Suppressor macrophage treated with lipopolysaccharide for 1 hour (primary cell): ENCODE results near the gene C4BPA.

Experiments
- DNase-seq, 3 donors: peaks; one replicate each; pipeline ENCODE4 v3.0.0-alpha.2; 2020 to 2022

Gene C4BPA

DNA sequence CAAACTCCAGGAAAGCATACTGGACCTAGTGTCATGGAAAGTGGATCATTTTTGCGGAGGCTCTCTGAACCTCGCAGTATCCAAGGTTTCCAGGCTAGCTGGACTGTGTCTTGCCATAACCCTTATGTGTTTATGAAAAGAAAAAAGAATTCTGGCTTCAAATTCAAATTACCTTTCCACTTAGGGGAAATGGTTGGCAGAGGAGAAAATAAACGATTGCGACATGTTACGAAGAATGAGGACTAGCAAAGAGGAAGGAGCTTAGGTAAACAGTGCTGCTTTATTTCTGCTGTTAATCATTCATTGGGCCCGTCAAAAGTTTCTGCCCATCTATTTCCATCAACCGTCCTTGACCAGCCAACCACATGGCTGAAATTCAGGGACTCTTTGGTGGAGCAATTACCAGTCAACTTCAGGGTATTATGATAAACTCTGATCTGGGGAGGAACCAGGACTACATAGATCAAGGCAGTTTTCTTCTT lies at the start of gene C4BPA:
Gene C4BPA, plus strand, starts transcription at position 342 of the 482 bp plus-strand sequence. CDS start 8,793 bp downstream, outside the sequence.
- peak in 2 of 3 donors; percentile 17 to 42 for DNase-seq

DNA sequence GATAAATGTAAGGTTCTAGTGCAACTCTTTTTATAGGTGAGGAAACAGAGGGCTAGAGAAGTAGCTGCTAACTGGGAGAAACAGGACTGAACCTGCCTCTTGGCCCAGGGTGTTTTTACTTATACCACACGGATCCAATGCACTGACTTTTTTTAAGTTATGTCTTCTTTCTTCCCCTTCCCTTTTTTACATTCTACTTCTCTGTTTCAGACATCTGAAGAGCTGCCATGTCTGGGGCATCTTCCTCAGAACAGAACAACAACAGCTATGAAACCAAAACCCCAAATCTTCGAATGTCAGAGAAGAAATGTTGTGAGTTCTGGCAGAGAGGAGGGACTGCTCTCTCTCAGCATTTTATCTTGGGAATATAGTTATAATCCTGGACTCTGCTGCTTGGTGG lies 49.5 kb upstream of the C4BPA start:
- DNase-seq, result peak; percentile 28 to 38 (median 30)

DNA sequence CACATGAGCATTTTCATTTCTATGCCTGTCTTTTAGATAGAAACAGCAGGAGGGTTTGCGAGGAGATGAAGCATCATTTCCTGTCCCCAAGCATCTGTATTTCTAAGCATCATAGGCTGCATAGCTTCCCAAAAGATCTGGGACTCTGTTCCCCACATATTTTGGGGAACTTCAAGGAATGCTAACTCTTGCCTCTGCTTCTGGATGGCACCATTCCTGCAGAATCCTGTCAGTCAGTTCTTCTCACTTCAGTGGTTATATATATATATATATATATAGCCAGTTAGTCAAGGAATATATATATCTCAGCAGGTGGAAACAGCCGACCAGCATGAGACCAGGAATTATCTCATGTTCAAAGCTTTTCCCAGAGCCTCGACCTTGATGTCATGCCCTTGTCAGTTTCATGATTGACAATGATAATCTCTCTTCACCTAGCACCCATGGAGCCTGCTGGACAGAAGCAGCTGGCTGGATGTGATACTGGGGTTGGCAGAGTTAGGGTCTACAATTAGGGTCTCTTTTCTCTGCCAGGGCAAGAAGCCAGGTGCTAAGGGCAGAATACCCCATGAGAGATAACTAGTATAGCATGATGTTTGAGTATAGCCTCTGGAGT lies 48.5 kb upstream of the C4BPA start:
- no peak for DNase-seq

DNA sequence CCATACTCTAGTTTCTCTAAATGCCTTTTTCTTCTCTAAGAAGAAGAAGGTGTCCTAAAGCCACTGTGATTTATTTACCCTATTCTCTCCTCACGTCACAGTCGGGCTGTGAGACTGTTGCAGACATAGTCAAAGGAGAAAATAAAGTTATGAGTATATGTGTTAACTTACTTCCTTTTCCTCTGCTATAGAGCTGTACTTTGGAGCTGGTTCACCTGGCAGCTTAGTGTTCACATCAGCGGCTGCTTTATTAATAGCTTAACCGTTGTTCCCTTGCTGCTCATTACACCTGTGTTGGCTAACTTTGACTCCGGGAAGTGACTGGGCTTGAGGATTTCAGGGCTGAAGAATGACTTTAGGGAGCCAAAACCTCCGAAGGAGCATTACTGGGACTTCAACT lies 47.4 kb upstream of the C4BPA start:
- no peak for DNase-seq

DNA sequence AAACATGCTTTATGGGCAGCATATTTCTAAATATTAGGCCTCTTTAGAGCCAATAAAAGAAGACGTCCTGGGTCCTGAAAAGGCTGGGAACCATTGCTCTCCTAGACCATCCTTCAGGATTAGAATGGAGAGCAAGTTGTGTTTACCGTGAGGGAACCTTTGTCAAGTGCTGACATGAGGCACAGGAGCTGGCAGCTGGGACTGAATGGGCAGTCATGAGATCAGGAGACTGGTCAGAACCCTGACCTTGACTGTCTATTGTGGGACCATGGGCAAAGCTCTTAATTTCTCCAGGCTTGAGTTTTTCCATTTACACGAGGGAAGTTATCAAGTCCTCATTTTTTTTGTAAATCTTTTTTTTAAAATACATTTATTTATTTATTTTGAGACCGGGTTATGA lies 45.8 kb upstream of the C4BPA start:
- DNase-seq, result no peak

DNA sequence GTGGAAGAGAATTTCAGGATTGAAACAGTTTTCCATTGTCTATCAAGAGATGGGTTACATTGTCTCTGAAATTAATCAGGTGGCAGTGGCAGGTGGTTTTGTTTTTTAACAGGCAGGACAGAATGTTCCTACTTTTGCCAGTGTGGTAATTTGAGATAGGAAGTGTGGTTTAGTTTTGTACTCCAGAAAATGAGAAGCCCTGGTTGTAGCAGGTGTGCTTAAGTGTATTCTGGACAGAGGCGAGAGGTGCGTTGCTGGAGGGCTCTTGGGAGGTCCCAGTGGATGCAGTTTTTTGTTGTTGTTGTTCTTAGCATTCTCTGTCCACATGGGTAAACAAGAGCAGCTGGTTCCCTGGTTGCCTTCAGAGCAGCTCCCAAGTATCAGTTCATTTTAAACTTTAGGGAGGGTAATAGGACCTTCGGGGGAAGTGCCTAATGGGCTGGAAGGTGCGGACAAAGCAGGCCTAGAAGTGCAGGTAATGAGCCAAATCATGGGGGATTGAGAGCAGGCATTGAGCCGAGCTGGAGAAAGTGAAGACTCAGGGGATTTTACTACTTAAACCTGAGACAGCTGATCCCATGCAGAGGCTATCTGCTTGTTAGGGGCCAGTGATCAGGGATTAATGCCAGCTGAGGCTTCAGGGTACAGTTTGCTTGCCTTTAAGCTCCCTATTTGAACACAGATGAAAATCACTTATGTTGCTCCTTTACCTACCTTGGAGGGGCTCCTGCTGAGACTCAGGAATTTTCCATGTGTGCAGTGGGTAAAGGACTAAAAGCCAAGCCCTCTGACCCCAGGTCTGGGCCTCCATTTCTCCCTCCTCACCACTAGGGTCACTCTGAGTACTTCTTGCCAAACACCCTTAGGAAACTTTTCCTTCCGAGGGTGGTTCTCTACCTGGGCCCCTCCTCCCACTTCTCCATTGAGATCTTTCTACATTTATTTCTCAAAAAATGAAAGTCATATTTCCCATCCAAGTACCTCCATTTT lies 44.9 kb upstream of the C4BPA start:
- no peak for DNase-seq

DNA sequence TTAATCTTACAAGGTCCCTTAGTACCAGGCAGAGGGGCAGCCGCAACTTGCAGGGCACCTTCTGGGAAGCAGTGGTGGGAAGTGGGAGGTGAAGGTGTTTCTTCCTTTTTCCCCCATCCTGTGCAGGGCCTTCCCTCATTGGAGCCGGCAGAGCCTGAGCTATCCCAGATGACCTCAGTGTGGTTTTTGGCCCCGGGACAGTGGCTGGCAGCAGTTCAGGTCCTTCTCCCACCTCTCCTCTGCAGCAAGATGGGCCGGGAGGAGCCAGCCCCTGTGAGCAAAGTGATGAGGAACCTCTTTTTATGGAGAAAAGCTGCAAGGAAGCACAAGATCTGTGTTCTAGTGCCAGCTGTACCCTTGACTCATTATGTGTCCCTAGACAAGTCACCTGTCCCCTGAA lies 44.2 kb upstream of the C4BPA start:
- no peak for DNase-seq

DNA sequence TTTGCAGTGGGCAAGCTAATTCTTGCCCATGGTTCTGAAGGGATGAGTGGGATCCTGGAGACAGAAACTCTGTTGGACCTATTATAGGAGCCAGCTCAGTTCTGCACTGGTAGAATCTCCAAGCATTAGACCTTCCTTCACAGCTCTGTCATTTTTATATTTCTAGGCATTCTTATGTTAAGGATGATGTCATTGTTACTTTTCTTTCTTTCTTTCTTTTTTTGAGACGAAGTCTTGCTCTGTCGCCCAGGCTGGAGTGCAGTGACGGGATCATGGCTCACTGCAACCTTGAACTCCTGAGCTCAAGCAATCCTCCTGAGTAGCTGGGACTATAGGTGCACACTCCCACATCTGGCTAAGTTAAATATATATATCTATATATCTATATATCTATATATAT lies 43.4 kb upstream of the C4BPA start:
- no peak for DNase-seq

DNA sequence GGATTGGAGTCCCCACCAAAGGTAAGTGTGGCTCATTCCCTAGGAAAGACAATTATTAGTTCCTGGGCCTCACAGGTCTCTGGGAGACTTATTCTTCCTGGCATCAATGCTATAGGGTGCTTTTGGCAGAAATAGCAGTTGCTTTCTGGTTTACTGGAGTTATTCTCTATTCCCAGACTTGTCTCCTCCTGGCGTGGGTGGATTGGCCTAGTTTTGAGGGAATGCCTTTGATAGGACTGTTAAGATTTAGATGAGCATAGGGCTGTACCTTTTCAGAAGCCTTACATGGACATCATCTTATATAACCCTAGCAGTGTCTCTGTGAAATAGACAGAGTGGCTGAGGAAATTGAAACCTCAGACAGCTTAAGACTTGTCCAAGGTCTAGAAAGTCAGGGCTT lies 42.0 kb upstream of the C4BPA start:
- DNase-seq, result no peak

DNA sequence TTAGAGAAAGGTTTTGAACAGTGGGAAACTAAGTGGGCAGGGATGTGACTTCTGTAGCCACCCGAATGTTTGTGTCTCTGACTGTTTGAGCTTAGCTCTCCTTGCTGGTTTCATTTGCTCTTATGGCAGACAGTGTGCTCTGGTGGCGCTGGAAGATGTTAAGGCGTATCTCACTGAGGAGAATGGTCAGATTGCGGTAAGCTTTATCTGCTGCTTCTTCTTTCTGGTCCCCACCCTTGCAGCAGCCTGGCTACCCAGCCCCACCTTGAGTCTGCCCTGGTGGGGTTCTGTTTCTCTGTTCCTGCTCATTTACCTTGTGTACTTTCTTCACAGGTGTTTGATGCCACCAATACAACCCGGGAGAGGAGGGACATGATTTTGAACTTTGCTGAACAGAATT lies 41.0 kb upstream of the C4BPA start:
- no peak for DNase-seq

DNA sequence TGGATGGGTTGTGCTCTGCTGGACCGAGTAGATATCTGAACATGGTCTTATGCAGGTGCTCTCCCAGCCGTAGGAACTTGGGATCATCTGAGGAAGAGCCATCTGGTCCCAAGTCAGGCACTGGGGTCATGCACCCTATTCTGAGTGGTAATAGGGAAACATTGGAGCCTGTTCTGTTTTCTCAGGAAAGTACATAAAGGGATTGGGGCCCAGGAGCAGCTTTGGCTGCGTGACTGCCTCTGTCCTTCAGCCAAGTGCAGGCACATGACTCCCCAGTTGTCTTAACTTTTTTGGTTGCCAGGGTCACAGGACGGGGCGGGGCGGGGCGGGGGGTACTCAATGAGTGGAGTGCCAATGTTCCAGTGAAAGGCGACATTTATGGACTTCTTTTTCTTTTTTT lies 39.5 kb upstream of the C4BPA start:
- DNase-seq, result no peak

DNA sequence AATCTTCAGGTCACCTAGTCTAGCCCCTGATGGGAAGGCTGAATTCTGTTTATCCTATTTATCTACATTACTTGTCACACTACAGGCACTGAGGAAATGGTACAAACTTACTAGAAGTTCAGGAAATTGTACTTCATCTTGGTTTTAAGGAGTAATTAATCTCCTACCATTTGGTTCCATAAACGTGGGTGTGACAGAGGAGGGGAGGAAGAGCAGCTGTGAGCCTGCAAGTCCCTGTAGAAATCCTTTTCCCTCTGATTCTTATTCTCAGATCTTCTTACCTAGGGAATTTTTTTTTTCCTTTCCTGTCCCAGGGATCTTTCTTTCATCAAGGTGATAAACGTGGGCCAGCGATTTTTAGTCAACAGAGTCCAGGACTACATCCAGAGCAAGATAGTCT lies 36.8 kb upstream of the C4BPA start:
- DNase-seq, result no peak

DNA sequence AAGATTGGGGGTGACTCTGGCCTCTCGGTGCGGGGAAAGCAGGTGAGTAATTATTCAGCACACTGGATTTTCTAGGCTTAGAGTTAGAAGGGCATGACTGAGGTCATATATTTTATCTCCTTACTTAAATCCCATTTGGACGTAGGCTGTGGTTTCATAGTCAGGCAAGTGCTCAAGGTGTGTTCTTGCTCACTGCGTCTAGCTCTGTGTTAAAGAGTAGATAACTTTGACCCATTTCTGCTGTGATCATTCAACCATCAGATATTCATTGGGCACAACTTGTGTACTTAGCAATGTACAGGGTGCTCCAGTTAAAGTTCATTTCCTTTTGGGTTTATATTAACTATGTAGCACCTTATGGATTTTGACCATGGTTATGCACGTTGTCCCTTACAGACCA lies 36.4 kb upstream of the C4BPA start:
- no peak for DNase-seq

DNA sequence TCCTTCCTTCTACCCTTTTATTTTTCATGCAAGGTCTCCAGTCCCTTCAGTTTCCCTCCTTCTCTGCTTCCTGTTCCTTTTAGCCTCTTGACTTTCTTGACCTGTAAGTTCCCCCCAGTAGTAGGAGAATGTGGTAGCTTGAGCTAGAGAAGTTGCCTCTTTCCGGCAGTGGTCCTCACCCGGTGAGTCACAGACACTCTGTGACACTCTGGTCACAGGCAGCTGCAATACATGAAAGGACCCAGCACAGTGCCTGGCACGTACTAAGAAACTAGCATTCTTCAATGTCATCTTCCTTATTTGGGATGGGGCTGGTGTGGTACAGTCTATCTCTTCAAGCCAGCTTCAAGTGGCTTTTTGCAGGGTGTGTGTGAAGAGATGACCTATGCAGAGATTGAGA lies 35.0 kb upstream of the C4BPA start:
- DNase-seq, result peak in 2 of 3 donors; percentile 11 to 26

DNA sequence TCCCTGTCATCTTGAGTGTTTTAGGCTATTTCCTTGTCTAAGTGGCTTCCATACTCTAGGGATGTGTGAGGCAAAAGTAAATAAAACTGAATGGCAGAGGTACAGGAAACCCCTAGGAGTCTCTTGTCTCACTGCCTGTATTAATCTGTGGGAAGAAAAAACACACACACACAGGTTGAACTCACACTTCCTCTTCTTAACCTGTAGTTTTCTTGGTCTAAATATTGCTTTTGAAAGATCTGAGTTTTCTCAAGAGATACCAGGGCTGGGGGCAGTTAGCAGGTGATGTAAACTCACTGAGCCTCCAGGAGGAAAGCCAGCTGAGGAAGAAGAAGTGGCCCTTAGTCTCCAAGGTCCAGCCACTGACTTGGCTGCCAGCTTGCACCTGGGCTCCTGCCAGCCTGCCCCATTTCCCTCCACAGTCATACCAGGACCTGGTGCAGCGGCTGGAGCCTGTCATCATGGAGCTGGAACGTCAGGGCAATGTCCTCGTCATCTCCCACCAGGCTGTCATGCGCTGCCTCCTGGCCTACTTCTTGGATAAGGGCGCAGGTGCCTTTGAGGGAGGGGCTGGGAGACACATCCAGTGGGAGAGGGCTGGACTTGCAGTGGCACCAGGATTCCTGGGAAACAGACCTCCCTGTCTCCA lies 34.1 kb upstream of the C4BPA start:
- DNase-seq, result no peak

DNA sequence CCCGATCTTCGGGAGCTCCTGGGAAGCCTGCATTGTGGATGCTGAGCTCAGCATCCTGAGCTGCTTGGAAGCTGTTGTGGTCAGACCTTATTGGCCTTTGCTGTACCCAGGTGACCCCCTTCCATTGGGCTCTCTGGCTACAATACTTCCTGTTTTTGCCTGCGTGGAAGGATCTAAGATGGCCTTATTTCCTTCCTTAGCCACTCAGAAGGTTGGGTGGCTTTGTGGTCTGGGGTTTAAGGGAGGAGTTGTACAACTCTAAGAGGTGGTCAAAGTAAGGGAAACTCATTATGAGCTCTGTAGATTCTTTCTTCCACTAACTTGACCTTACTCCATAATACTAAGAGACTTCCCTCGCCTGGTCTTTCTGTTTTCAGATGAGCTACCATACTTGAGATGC lies 33.2 kb upstream of the C4BPA start:
- no peak for DNase-seq

DNA sequence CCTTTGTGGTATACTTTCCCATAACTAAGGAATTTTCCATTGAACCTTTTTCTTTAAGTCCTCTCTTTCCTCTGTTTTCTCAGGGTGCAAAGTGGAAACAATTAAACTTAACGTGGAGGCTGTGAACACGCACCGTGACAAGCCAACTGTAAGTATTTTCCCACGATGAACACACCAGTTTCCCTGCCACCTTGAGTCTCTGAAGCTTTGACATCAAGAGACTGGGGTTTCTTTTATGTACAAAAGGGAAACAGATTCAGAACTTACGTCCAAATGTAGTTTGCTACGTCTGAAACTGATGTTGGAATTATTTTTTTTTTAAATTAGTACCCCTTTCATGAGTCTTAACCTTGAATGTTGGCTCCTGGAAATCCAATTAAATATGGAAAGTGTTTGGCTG lies 32.6 kb upstream of the C4BPA start:
- no peak for DNase-seq

DNA sequence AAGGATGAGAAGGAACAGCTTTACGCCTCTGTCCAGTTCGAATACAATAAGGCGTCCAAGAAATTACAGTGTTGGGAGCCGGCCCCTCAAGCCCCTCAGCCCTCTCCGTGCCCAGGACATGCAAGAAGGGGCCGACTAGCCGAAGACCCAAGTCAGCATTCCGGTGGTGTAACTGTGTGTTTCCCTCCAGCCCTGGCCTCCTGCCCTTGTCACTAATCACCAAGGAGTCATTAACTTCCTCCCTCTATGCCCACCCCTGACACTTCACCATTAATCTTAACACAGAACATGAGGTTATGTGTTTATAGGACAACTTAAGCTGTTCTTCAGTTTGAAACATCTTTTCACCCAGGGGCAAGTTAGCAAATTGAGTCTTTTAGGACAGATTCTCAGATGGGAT lies 31.8 kb upstream of the C4BPA start:
- DNase-seq, result no peak

DNA sequence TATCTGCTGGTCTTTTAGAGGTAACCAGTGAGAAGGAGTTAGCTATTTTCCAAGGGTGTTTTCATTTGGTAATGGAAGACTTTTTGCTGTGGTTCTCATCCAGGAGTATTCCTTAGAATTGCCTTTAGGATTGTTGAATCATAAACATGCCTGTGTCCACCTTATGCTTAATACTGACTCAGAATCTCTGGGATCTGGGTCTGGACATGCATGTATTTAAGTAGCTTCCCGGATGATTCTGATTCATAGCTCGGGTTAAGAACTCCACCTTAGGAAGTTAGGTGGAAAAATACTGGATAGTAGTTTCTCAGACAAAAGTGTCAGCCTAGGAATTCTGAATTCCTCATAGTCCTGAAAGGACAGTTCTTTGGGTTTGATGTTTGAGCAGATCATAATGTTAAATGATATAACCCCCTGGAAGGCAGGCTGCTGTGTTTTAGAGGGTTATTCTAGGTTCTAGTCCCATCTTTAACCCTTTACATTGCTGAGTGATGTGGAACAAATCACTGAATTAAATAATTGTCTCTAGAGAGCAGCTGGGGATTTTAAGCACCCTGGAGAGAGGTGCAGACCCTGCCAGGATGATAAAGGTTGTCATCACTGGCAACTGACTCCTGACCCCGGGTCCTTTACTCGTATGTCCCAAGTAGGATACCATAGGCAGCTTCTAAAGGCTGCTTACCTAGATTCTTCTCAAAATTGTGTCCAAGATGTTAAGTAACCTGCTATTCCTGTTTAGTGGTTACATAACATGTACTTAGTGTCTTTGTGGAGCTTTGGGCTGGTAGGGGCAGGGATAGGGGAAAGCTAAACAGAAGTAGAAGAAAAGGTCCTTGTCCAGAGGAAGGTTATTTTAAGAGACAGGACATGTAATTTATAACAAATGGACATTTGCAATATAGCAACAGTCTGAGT lies 29.9 kb upstream of the C4BPA start:
- DNase-seq, result no peak

DNA sequence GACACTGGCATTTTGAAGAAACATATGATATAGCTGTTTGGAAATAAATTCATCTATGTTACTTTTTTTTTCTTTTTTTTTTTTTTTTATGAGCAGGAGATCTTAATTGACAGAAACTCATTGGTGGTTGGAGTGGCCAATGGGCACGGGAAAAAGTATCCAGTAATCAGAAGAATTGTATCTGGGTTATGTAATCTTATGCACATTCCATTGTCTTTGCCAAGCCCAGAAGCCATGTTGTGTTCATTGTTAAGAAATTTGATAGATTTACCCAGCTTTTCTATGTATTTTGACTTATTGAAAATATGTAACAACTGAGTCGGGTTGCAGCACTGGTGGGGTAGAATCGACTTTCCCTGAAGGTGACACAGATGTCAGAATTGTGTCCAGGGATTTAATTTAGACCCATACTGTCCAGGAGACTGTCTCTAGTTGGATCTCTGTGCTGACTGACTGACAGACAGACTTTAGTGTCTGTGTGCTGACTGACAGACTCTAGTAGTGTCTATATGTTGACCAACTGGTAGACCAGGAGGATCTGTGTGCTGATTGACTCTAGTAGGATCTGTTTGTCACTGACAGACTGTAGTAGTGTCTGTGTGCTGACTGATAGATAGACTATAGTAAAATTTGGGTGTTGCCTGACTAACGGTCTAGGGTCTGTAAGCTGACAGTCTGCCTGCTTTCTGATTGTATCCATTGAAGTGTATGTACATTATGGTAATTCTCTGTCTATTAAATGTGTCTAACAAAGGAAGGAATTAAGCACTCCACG lies 27.7 kb upstream of the C4BPA start:
- DNase-seq, result no peak

DNA sequence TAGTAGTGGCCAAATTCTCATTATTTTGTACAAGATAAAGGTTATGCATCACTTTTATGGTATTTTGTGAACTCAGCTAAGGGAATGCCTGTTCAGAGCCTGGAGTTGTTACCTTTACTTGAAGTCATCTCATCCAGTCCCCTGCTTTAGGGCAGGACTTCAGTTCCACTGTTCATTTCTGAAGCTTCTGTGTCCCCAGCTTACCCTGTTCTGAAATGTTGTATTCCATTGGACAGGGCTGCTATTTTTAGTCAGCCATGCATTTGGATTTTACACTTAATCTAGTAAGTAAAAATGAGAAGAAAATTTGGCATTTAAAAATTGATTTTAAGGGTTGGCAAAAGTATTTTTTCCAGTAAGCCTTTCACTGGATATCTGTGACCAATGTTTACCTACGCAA lies 27.0 kb upstream of the C4BPA start:
- DNase-seq, result no peak
